ENCODE results near the gene MROH9.

MROH9 gene

GRCh38 chr1:170970256-170970655 is 34.9 kb downstream of the MROH9 start:
- no peak for DNase-seq

GRCh38 chr1:170978371-170978910 is 43.1 kb downstream of the MROH9 start:
- no peak for DNase-seq

GRCh38 chr1:170985406-170985805 is 50.1 kb downstream of the MROH9 start:
- no peak for DNase-seq

- no peak for DNase-seq
Measured at GRCh38 chr1:170986901-170987300, 51.6 kb downstream of the MROH9 start.

- no peak for DNase-seq
Measured at GRCh38 chr1:170987424-170987823, 52.1 kb downstream of the MROH9 start.

GRCh38 chr1:170993151-170993550 is 57.8 kb downstream of the MROH9 start:
- no peak for DNase-seq

GRCh38 chr1:170993717-170994116 is 58.4 kb downstream of the MROH9 start:
- no peak for DNase-seq

- DNase-seq = no peak
Measured at GRCh38 chr1:171014880-171015279, 79.5 kb downstream of the MROH9 start.

GRCh38 chr1:171017426-171017825 is 82.1 kb downstream of the MROH9 start:
- DNase-seq = no peak

GRCh38 chr1:171019971-171020370 is 84.6 kb downstream of the MROH9 start:
- no peak for DNase-seq

- DNase-seq = no peak
Measured at GRCh38 chr1:171032822-171033702, 97.7 kb downstream of the MROH9 start.

- no peak for DNase-seq
Measured at GRCh38 chr1:171037626-171038025, 102.3 kb downstream of the MROH9 start.

- DNase-seq = no peak
Measured at GRCh38 chr1:171038284-171038683, 103.0 kb downstream of the MROH9 start.

- DNase-seq = no peak
Measured at GRCh38 chr1:171048014-171048413, 112.7 kb downstream of the MROH9 start.

- no peak for DNase-seq
Measured at GRCh38 chr1:171052977-171053376, 117.6 kb downstream of the MROH9 start.

GRCh38 chr1:171055966-171056643 is 120.8 kb downstream of the MROH9 start:
- DNase-seq = no peak

- no peak for DNase-seq
Measured at GRCh38 chr1:171061425-171062143, 126.2 kb downstream of the MROH9 start.

- DNase-seq = no peak
Measured at GRCh38 chr1:171062902-171063301, 127.6 kb downstream of the MROH9 start.

- no peak for DNase-seq
Measured at GRCh38 chr1:171075041-171075440, 139.7 kb downstream of the MROH9 start.

- no peak for DNase-seq
Measured at GRCh38 chr1:171081314-171081753, 146.0 kb downstream of the MROH9 start.

GRCh38 chr1:171081763-171082201 is 146.4 kb downstream of the MROH9 start:
- no peak for DNase-seq

- no peak for DNase-seq
Measured at GRCh38 chr1:171082606-171083005, 147.3 kb downstream of the MROH9 start.

GRCh38 chr1:171083222-171083621 is 147.9 kb downstream of the MROH9 start:
- DNase-seq = no peak
